ENCODE results near the gene PPFIBP2. TPM values are rescaled to one million over a fixed set of nuclear protein-coding genes. Genes with fewer than 3 reads are reported as not detected.

PPFIBP2 gene
- total RNA-seq, 1 donor from 2014 or later, result 64.1 TPM

DNA sequence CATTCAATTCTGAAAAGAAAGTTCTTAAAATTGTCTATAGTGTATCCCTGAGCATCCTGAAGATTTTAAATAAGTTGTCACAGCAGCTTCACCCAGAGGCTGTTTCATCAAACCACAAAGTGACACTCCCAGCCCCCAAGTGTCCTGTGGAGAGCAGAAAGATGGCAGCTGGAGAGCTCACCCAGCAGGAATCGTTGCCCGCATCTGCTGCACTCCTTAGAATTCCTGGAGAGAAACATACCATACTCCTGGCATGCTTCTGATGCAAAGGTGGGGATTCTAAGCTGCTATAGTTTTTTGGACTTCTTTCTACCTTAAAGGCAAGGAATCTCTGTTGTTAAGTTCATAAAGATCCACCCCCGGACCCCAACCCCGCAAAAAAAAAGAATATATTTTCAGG lies 173.0 kb downstream of the PPFIBP2 start:
- TF ChIP-seq, protein P1, sequence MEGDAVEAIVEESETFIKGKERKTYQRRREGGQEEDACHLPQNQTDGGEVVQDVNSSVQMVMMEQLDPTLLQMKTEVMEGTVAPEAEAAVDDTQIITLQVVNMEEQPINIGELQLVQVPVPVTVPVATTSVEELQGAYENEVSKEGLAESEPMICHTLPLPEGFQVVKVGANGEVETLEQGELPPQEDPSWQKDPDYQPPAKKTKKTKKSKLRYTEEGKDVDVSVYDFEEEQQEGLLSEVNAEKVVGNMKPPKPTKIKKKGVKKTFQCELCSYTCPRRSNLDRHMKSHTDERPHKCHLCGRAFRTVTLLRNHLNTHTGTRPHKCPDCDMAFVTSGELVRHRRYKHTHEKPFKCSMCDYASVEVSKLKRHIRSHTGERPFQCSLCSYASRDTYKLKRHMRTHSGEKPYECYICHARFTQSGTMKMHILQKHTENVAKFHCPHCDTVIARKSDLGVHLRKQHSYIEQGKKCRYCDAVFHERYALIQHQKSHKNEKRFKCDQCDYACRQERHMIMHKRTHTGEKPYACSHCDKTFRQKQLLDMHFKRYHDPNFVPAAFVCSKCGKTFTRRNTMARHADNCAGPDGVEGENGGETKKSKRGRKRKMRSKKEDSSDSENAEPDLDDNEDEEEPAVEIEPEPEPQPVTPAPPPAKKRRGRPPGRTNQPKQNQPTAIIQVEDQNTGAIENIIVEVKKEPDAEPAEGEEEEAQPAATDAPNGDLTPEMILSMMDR (IDR thresholded peaks at IDR 0.05; ENCODE audit: unreplicated experiment), result no peak
- peaks cover 3% of the 10 kb centered on the region for H3K4me1 Mint-ChIP-seq (ENCODE audit: low read depth)
- no peaks in the 10 kb centered on the region for H3K27me3 Mint-ChIP-seq
- H3K36me3 Mint-ChIP-seq (ENCODE audit: insufficient read depth), result no peaks in the 10 kb centered on the region
- DNase-seq (ENCODE audit: low spot score, unreplicated experiment), result no peak
- H3K4me3 Mint-ChIP-seq (ENCODE audit: low read depth), result no peak overlapping the region
- H3K9me3 Mint-ChIP-seq (ENCODE audit: low read depth), result no peaks in the 10 kb centered on the region
- H3K27ac Mint-ChIP-seq, result no peak overlapping the region

DNA sequence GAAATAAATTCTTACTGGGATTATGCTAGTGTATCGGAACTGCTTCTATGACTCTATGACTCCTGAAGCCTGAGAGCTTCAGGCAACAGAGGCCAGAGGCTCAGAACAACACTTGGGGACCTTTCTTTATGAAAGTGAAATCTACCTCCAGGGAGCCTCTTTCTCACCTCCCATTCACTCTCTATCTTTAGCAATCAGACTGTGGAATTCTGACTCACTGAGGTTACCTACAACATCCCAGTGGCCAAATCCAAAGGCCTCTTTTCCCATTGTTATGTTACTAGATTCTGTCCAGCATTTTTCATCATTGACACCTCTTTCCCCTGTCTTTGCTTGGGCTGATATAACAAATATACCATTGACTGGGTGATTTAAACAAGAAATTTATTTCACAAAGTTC lies 173.6 kb downstream of the PPFIBP2 start:
- Mint-ChIP-seq H3K36me3 (ENCODE audit: insufficient read depth) (no peaks in the 10 kb centered on the region), H3K27me3 (no peaks in the 10 kb centered on the region), H3K4me3 (ENCODE audit: low read depth) (no peak overlapping the region)

DNA sequence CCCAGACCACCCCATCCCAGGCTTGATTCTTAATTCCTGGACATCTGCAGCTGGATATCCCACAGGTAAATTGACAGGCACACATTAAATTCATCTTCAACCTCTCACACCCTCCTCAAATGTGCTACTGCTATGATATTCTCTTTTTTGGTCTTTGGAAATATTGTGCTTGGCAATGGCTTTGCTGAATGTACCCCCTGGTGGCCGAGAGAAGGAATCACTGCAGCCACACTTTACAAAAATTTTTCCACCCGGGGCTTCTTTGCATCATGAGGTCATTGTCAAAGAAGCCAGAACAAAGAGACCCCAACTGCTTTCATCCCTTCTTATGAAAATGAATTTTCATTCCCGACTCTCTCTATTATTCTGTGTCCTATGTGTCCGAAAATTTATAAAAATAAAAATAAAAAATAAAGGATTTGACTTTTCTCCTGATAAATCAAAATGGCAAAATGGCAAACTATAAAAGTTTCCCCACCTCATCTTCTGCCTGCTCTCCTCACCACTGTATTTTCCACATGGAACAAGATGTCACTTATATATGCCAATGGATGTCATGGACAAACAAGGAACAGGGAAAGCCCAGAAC lies 174.5 kb downstream of the PPFIBP2 start:
- H3K27me3 Mint-ChIP-seq, result peaks cover 4% of the 10 kb centered on the region
- no peaks in the 10 kb centered on the region for H3K9me3 Mint-ChIP-seq (ENCODE audit: low read depth)
- TF ChIP-seq, protein P1 (IDR thresholded peaks at IDR 0.05; ENCODE audit: unreplicated experiment), result peak; percentile 86
- H3K27ac Mint-ChIP-seq, result no peak overlapping the region
- H3K36me3 Mint-ChIP-seq (ENCODE audit: insufficient read depth), result no peaks in the 10 kb centered on the region
- no peak overlapping the region for H3K4me3 Mint-ChIP-seq (ENCODE audit: low read depth)
- DNase-seq (ENCODE audit: low spot score, unreplicated experiment), result no peak
- peaks cover 11% of the 10 kb centered on the region for H3K4me1 Mint-ChIP-seq (ENCODE audit: low read depth)

More for the DNA sequence above, 173.6 kb downstream of the PPFIBP2 start:
- Mint-ChIP-seq H3K4me1 (ENCODE audit: low read depth) (peaks cover 8% of the 10 kb centered on the region), H3K9me3 (ENCODE audit: low read depth) (no peaks in the 10 kb centered on the region), H3K27ac (no peak overlapping the region)
- no peak for DNase-seq (ENCODE audit: low spot score, unreplicated experiment)
- TF ChIP-seq, protein P1 (IDR thresholded peaks at IDR 0.05; ENCODE audit: unreplicated experiment), result no peak

DNA sequence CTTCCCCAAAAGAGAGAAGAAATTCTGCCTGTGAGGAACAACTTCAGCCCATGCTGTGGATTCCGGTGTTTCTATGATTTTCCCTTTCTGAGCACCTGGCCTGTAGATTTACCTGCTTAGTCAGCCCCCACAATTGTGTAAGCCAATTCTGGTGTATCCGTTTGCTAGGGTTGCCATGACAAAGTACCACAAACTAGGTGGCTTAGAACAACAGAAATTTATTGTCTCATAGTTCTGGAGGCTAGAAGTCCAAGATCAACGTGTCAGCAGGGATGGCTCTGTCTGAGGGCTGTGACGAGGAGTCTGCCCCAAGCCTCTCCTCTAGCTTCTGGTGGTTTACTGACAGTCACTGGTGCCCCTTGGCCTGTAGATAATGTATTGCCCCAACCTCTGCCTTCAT lies 175.4 kb downstream of the PPFIBP2 start:
- no peak for DNase-seq (ENCODE audit: low spot score, unreplicated experiment)
- TF ChIP-seq, protein P1 (IDR thresholded peaks at IDR 0.05; ENCODE audit: unreplicated experiment), result no peak
- Mint-ChIP-seq H3K27me3 (peaks cover 7% of the 10 kb centered on the region), H3K27ac (no peak overlapping the region), H3K4me1 (ENCODE audit: low read depth) (peaks cover 11% of the 10 kb centered on the region), H3K4me3 (ENCODE audit: low read depth) (no peak overlapping the region), H3K9me3 (ENCODE audit: low read depth) (no peaks in the 10 kb centered on the region), H3K36me3 (ENCODE audit: insufficient read depth) (no peaks in the 10 kb centered on the region)

DNA sequence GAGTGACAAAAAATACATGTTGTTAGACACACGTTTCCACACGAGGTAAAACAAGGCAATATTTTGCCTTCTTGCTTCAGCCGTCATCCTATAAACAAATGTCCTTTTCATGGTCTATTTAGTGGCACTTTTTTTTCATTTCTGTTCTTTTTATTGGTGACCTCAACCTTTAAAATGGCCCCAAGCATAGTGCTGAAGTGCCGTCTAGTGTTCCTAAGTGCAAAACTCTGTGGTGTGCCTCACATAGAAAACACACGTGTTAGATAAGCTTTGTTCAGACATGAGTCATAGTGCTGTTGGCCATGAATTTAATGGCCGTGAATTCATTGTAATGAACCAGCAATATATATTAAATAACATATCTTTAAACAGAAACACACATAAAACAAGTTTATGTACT lies 176.8 kb downstream of the PPFIBP2 start:
- H3K4me1 Mint-ChIP-seq (ENCODE audit: low read depth), result peaks cover 11% of the 10 kb centered on the region
- H3K27ac Mint-ChIP-seq, result no peak overlapping the region
- no peak overlapping the region for H3K4me3 Mint-ChIP-seq (ENCODE audit: low read depth)
- H3K36me3 Mint-ChIP-seq (ENCODE audit: insufficient read depth), result no peaks in the 10 kb centered on the region
- H3K9me3 Mint-ChIP-seq (ENCODE audit: low read depth), result no peaks in the 10 kb centered on the region
- H3K27me3 Mint-ChIP-seq, result peaks cover 7% of the 10 kb centered on the region
- TF ChIP-seq, protein P1 (IDR thresholded peaks at IDR 0.05; ENCODE audit: unreplicated experiment), result peak; percentile 27
- DNase-seq (ENCODE audit: low spot score, unreplicated experiment), result no peak

All from progenitor cell of endocrine pancreas (in vitro differentiated cells).